Measurements from ENCODE around the gene POFUT2.
"Not testable (repeated sequence)": the region's sequence is repeated elsewhere in the genome, so short reads cannot be mapped to it uniquely, and the experiment has no call there.

The POFUT2 gene

GRCh38 chr21:45309069-45309986 is 21.6 kb upstream of the POFUT2 start:
- peak; percentile 52 for DNase-seq

GRCh38 chr21:45308194-45309068 is 20.7 kb upstream of the POFUT2 start:
- no peak for DNase-seq

- DNase-seq: not testable (repeated sequence)
These were observed 20.0 kb upstream of the POFUT2 start for GRCh38 chr21:45307597-45308158.

- DNase-seq: no peak
These were observed 19.3 kb upstream of the POFUT2 start for GRCh38 chr21:45306832-45307571.

GRCh38 chr21:45306453-45306831 is 18.7 kb upstream of the POFUT2 start:
- DNase-seq: no peak

- no peak for DNase-seq
These were observed 18.1 kb upstream of the POFUT2 start for GRCh38 chr21:45305836-45306235.

GRCh38 chr21:45304945-45305344 is 17.2 kb upstream of the POFUT2 start:
- DNase-seq: peak; percentile 32

GRCh38 chr21:45304476-45304830 is 16.8 kb upstream of the POFUT2 start:
- no peak for DNase-seq

- DNase-seq: no peak
These were observed 16.2 kb upstream of the POFUT2 start for GRCh38 chr21:45303751-45304475.

GRCh38 chr21:45303091-45303615 is 15.5 kb upstream of the POFUT2 start:
- no peak for DNase-seq

GRCh38 chr21:45302082-45303061 is 14.7 kb upstream of the POFUT2 start:
- peak; percentile 52 for DNase-seq

GRCh38 chr21:45301521-45302081 is 13.9 kb upstream of the POFUT2 start:
- DNase-seq: no peak

GRCh38 chr21:45300786-45301520 is 13.3 kb upstream of the POFUT2 start:
- no peak for DNase-seq

- no peak for DNase-seq
These were observed 12.4 kb upstream of the POFUT2 start for GRCh38 chr21:45299864-45300785.

GRCh38 chr21:45299026-45299863 is 11.6 kb upstream of the POFUT2 start:
- DNase-seq: no peak

GRCh38 chr21:45297869-45298268 is 10.2 kb upstream of the POFUT2 start:
- no peak for DNase-seq

GRCh38 chr21:45297329-45297728 is 9.6 kb upstream of the POFUT2 start:
- DNase-seq: no peak
